ENCODE measurements around the gene TUBB.

GRCh38 chr6:30747300-30747687 lies 27.1 kb downstream of the TUBB start:
- TF ChIP-seq, protein P1, sequence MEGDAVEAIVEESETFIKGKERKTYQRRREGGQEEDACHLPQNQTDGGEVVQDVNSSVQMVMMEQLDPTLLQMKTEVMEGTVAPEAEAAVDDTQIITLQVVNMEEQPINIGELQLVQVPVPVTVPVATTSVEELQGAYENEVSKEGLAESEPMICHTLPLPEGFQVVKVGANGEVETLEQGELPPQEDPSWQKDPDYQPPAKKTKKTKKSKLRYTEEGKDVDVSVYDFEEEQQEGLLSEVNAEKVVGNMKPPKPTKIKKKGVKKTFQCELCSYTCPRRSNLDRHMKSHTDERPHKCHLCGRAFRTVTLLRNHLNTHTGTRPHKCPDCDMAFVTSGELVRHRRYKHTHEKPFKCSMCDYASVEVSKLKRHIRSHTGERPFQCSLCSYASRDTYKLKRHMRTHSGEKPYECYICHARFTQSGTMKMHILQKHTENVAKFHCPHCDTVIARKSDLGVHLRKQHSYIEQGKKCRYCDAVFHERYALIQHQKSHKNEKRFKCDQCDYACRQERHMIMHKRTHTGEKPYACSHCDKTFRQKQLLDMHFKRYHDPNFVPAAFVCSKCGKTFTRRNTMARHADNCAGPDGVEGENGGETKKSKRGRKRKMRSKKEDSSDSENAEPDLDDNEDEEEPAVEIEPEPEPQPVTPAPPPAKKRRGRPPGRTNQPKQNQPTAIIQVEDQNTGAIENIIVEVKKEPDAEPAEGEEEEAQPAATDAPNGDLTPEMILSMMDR (IDR thresholded peaks at IDR 0.05; ENCODE audit: low read length): no peak
- TF ChIP-seq EZH2 (IDR thresholded peaks at IDR 0.05; ENCODE audit: borderline replicate concordance, low read length): no peak

Data from OCI-LY1 (cell line).